Spleen (tissue), 7 donors: ENCODE results near the gene KSR2.

Experiments
- POLR2A ChIP-seq, 3 donors: fragments of 450-650 bp; IDR thresholded peaks; one replicate each; pipeline ENCODE4 v1.5.1; 2017; ENCODE audit warnings: antibody characterized with exemption in 3 of 3, mild to moderate bottlenecking in 1 of 3
- POLR2AphosphoS5 ChIP-seq, 3 donors: sonication (generic); formaldehyde crosslinking; IDR thresholded peaks; one replicate each; pipeline ENCODE4 v1.5.1; 2017; ENCODE audit warnings: antibody characterized with exemption in 3 of 3
- TF ChIP-seq, protein P1 (sequence below), 11 experiments: fragments of 200-600 bp in 7 of 11; fragments of 450-650 bp in 4 of 11; sonication (generic) in 4 of 11; IDR thresholded peaks in 8 of 11; conservative IDR thresholded peaks in 3 of 11; 1 replicate in 7 of 11; 2 replicates in 4 of 11; pipeline versions ENCODE4 v1.4.0 to v1.8.0; 2016 to 2021; ENCODE audit warnings: antibody characterized with exemption in 11 of 11, inconsistent platforms in 4 of 11, mild to moderate bottlenecking in 1 of 11
- donor health status: DM: no; HTN: no; CAD: no; lungs with moderate emphysema.
- donor health status: DM: no; HTN: no; CAD: no.
- donor health status: DM: no; HTN: no; CAD: no.

DNA sequence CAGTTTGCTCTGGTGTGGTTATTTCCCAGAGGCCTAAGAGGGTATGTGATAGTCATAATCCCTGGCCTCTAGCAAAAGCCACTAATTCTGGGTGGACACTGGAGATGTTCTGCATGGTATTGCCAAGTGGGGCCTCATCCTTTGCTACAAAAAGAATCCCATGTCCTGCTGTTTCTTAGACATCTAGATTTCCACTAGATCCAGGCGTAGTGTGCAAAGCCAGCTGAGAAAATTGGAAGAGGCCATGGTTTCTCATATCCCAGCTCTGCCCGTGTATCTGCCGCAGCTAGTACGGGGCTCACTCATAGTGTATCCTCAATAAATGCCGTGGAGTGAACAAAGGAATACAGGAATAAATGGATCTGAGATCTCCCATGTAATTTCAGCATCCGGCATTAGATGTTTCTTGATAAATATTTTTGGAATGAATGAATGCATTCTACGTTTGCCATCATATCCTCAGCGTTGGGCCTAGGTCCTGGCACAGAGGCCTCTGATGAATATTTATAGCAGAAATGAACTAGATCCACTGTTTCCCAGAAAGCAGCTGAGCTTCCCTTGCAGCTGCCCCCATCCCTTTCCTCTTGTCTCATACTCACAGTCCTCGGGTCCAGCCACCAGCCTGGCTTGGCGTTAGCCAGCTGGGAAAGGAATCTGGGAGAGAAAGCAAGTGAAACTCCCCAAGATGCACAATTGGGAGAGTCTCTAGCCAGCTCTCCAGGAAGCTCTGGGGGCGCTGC, 531.1 kb downstream of the KSR2 start:
- TF ChIP-seq, protein P1, sequence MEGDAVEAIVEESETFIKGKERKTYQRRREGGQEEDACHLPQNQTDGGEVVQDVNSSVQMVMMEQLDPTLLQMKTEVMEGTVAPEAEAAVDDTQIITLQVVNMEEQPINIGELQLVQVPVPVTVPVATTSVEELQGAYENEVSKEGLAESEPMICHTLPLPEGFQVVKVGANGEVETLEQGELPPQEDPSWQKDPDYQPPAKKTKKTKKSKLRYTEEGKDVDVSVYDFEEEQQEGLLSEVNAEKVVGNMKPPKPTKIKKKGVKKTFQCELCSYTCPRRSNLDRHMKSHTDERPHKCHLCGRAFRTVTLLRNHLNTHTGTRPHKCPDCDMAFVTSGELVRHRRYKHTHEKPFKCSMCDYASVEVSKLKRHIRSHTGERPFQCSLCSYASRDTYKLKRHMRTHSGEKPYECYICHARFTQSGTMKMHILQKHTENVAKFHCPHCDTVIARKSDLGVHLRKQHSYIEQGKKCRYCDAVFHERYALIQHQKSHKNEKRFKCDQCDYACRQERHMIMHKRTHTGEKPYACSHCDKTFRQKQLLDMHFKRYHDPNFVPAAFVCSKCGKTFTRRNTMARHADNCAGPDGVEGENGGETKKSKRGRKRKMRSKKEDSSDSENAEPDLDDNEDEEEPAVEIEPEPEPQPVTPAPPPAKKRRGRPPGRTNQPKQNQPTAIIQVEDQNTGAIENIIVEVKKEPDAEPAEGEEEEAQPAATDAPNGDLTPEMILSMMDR (IDR thresholded peaks at IDR 0.05 in 8 of 11, conservative IDR thresholded peaks at IDR 0.05 in 3 of 11): no peak
- no peak for TF ChIP-seq POLR2AphosphoS5 (IDR thresholded peaks at IDR 0.05)
- no peak for TF ChIP-seq POLR2A (IDR thresholded peaks at IDR 0.05)
